HepG2 (cell line): ENCODE measurements around the gene ANP32B. TPM values are rescaled to one million over a fixed set of nuclear protein-coding genes. Genes with fewer than 3 reads are reported as not detected.

ENCODE experiments used
- ARID2 ChIP-seq: sonication (generic); formaldehyde crosslinking; IDR thresholded peaks from 2 replicates; pipeline ENCODE4 v1.8.1; 2022; ENCODE audit warnings: mild to moderate bottlenecking, missing genetic modification reagents, borderline replicate concordance
- CEBPB ChIP-seq: IDR thresholded peaks from 2 replicates; pipeline ENCODE4 v1.6.1; 2011; ENCODE audit warnings: low read depth, low read length, improper control_type of control experiment, borderline replicate concordance
- CREB1 ChIP-seq, 2 experiments: fragments of 450-650 bp in 1 of 2; IDR thresholded peaks; 2 replicates each; pipeline ENCODE4 v1.6.1; 2016 to 2017; ENCODE audit warnings: control low read depth in 1 of 2, mild to moderate bottlenecking in 1 of 2, missing compliant biosample characterization in 1 of 2, missing genetic modification characterization in 1 of 2
- EHMT2 ChIP-seq: fragments of 200-600 bp; sonication (generic); IDR thresholded peaks from 2 replicates; pipeline ENCODE4 v1.7.0; 2017; ENCODE audit warnings: antibody characterized with exemption, low read depth, low read length, borderline replicate concordance
- IRF2 ChIP-seq: IDR thresholded peaks from 2 replicates; pipeline ENCODE4 v1.6.1; 2018; ENCODE audit warnings: missing genetic modification reagents, missing compliant biosample characterization
- JUND ChIP-seq: sonication (generic); formaldehyde crosslinking; IDR thresholded peaks from 2 replicates; pipeline ENCODE4 v1.8.0; 2022; ENCODE audit warnings: mild to moderate bottlenecking, missing genetic modification reagents
- RFXANK ChIP-seq: IDR thresholded peaks from 2 replicates; pipeline ENCODE4 v1.6.1; 2016
- RXRB ChIP-seq: IDR thresholded peaks from 2 replicates; pipeline ENCODE4 v1.6.1; 2016; ENCODE audit warnings: borderline replicate concordance, missing genetic modification reagents, missing compliant biosample characterization
- SIN3B ChIP-seq: fragments of 150-350 bp; IDR thresholded peaks from 2 replicates; pipeline ENCODE4 v1.6.1; 2014; ENCODE audit warnings: low read length
- SOX6 ChIP-seq, 2 experiments: fragments of 450-650 bp in 1 of 2; sonication (generic) in 1 of 2; formaldehyde crosslinking in 1 of 2; IDR thresholded peaks; 2 replicates each; pipeline versions ENCODE4 v1.4.0 to v1.6.1; 2017 to 2020; ENCODE audit warnings: antibody characterized with exemption in 1 of 2, mild to moderate bottlenecking in 1 of 2, missing genetic modification reagents in 1 of 2
- U2AF1 ChIP-seq: fragments of 200-400 bp; formaldehyde crosslinking; optimal IDR thresholded peaks from 2 replicates; pipeline ENCODE3; 2017; ENCODE audit warnings: mild to moderate bottlenecking, low read depth, low read length
- ZNF180 ChIP-seq: sonication (generic); formaldehyde crosslinking; IDR thresholded peaks from 2 replicates; pipeline ENCODE4 v1.4.0; 2020; ENCODE audit warnings: low read depth, missing genetic modification reagents, borderline replicate concordance
- ZNF567 ChIP-seq: sonication (generic); formaldehyde crosslinking; IDR thresholded peaks from 2 replicates; pipeline ENCODE4 v1.8.1; 2023; ENCODE audit warnings: mild to moderate bottlenecking, missing genetic modification reagents, borderline replicate concordance
- ZNF749 ChIP-seq: sonication (generic); formaldehyde crosslinking; IDR thresholded peaks from 2 replicates; pipeline ENCODE4 v1.8.0; 2022; ENCODE audit warnings: mild to moderate bottlenecking, missing genetic modification reagents, moderate library complexity, borderline replicate concordance
- polyA plus RNA-seq, 8 experiments: library from polyadenylated mRNA; depleted of rRNA in 3 of 8; stranded (reverse) in 7 of 8; unstranded in 1 of 8; fragments of >200 nt; fragmentation: Illumina TruSeq in 4 of 8; extraction: Trizol in 4 of 8; gene quantifications; 2 replicates each; pipeline versions ENCODE4 v1.2.1 to v1.2.3, GENCODE V29; 2011 to 2016; ENCODE audit warnings: low read depth in 4 of 8, missing spikeins in 1 of 8, mixed read lengths in 1 of 8; ENCODE audit not compliant: insufficient read depth in 1 of 8
- total RNA-seq, 5 experiments: library from RNA; depleted of rRNA; stranded (reverse); fragments of >200 nt; fragmentation: Illumina TruSeq; extraction: Trizol; gene quantifications; 2 replicates each; pipeline ENCODE4 v1.2.3, GENCODE V29; 2016; ENCODE audit warnings: low read depth in 1 of 5
- TF ChIP-seq, protein P1 (sequence below): sonication (generic); formaldehyde crosslinking; IDR thresholded peaks from 2 replicates; pipeline ENCODE4 v1.4.0; 2020; ENCODE audit warnings: missing genetic modification reagents, borderline replicate concordance
- TF ChIP-seq, protein P2 (sequence below): sonication (generic); formaldehyde crosslinking; IDR thresholded peaks from 2 replicates; pipeline ENCODE4 v1.5.0; 2020; ENCODE audit warnings: missing genetic modification reagents
- TF ChIP-seq, protein P3 (sequence below): sonication (generic); formaldehyde crosslinking; IDR thresholded peaks from 2 replicates; pipeline ENCODE4 v1.4.0; 2020; ENCODE audit warnings: missing genetic modification reagents
- TF ChIP-seq, protein P4 (sequence below): IDR thresholded peaks from 2 replicates; pipeline ENCODE4 v1.6.1; 2012; ENCODE audit warnings: inconsistent platforms

Gene ANP32B
- total and polyA plus RNA-seq, 2 of the 13 experiments (the other 11 are each of a cell fraction or from before 2014, with no cell fraction given): 22.1 to 37.5 TPM

DNA sequence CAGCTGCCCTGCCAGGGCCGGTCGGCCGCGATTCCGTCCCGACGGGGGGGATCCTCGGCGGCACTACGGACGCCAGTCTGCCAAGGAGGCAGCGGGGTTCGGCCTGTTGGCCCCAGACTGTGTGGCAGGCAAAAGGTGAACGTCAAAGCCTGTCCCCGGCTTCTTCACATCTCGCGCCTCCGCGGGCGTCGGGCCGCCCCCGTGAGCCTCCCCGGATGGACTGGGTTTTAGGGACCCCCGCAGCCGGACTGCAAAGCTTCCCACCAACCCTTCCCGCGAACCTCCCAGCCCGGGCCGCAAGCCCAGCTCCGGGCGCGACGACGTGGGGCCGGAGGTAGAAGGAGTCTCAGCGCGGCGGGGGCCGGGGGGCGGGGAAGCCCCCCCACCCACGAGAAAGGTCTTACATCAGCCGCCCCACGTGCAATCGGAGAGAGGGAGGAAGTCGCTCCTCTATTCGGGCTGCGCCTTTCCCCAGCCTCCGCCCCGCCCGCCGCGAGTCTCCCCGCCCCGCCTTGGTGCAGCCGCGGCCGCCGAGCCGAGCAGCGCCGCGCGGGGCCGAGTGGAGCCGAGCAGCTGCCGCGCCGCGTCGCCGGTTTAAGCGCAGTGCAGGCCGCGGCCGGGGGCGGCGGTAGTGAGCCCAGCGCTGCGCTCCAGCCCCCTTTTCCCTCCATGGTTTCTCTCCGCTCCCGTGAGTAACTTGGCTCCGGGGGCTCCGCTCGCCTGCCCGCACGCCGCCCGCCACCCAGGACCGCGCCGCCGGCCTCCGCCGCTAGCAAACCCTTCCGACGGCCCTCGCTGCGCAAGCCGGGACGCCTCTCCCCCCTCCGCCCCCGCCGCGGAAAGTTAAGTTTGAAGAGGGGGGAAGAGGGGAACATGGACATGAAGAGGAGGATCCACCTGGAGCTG, at the start of gene ANP32B (continued):
- TF ChIP-seq, protein P1, sequence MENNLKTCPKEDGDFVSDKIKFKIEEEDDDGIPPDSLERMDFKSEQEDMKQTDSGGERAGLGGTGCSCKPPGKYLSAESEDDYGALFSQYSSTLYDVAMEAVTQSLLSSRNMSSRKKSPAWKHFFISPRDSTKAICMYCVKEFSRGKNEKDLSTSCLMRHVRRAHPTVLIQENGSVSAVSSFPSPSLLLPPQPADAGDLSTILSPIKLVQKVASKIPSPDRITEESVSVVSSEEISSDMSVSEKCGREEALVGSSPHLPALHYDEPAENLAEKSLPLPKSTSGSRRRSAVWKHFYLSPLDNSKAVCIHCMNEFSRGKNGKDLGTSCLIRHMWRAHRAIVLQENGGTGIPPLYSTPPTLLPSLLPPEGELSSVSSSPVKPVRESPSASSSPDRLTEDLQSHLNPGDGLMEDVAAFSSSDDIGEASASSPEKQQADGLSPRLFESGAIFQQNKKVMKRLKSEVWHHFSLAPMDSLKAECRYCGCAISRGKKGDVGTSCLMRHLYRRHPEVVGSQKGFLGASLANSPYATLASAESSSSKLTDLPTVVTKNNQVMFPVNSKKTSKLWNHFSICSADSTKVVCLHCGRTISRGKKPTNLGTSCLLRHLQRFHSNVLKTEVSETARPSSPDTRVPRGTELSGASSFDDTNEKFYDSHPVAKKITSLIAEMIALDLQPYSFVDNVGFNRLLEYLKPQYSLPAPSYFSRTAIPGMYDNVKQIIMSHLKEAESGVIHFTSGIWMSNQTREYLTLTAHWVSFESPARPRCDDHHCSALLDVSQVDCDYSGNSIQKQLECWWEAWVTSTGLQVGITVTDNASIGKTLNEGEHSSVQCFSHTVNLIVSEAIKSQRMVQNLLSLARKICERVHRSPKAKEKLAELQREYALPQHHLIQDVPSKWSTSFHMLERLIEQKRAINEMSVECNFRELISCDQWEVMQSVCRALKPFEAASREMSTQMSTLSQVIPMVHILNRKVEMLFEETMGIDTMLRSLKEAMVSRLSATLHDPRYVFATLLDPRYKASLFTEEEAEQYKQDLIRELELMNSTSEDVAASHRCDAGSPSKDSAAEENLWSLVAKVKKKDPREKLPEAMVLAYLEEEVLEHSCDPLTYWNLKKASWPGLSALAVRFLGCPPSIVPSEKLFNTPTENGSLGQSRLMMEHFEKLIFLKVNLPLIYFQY (CRISPR knock-in tag): peak; percentile 35; the same call in 1 of the 2 replicates
- TF ChIP-seq, protein P2, sequence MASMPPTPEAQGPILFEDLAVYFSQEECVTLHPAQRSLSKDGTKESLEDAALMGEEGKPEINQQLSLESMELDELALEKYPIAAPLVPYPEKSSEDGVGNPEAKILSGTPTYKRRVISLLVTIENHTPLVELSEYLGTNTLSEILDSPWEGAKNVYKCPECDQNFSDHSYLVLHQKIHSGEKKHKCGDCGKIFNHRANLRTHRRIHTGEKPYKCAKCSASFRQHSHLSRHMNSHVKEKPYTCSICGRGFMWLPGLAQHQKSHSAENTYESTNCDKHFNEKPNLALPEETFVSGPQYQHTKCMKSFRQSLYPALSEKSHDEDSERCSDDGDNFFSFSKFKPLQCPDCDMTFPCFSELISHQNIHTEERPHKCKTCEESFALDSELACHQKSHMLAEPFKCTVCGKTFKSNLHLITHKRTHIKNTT (CRISPR knock-in tag): no peak
- TF ChIP-seq ZNF749 (CRISPR knock-in tag) (no peak), EHMT2 (no peak), JUND (CRISPR knock-in tag) (no peak), ARID2 (CRISPR knock-in tag) (peak; percentile 78; the same call in 1 of the 2 replicates), IRF2 (CRISPR knock-in tag) (no peak), CEBPB (no peak), SOX6 (IDR thresholded peaks at IDR 0.05) (no peak), SOX6 (CRISPR knock-in tag; IDR thresholded peaks at IDR 0.05) (peak; percentile 57; the same call in 1 of the 2 replicates), RFXANK (CRISPR knock-in tag) (no peak), SIN3B (0 out of 2 replicates have a peak, but pooled peaks have one; percentile 21), RXRB (CRISPR knock-in tag) (peak; percentile 50), CREB1 (IDR thresholded peaks at IDR 0.05) (no peak; the same call in 1 of the 2 replicates), CREB1 (CRISPR knock-in tag; IDR thresholded peaks at IDR 0.05) (no peak), U2AF1 (no peak), ZNF567 (CRISPR knock-in tag) (peak; percentile 79), ZNF180 (CRISPR knock-in tag) (no peak)
- TF ChIP-seq, protein P3, sequence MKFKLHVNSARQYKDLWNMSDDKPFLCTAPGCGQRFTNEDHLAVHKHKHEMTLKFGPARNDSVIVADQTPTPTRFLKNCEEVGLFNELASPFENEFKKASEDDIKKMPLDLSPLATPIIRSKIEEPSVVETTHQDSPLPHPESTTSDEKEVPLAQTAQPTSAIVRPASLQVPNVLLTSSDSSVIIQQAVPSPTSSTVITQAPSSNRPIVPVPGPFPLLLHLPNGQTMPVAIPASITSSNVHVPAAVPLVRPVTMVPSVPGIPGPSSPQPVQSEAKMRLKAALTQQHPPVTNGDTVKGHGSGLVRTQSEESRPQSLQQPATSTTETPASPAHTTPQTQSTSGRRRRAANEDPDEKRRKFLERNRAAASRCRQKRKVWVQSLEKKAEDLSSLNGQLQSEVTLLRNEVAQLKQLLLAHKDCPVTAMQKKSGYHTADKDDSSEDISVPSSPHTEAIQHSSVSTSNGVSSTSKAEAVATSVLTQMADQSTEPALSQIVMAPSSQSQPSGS: no peak
- TF ChIP-seq, protein P4, sequence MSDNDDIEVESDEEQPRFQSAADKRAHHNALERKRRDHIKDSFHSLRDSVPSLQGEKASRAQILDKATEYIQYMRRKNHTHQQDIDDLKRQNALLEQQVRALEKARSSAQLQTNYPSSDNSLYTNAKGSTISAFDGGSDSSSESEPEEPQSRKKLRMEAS: peak; percentile 94
